Measurements from ENCODE around the gene PIK3CA. TPM values are rescaled to one million over a fixed set of nuclear protein-coding genes. Genes with fewer than 3 reads are reported as not detected.
"Not testable (repeated sequence)": the region's sequence is repeated elsewhere in the genome, so short reads cannot be mapped to it uniquely, and the experiment has no call there.

The PIK3CA gene
- total RNA-seq, 4 donors from 2014 or later: 11.6 to 24.3 (median 18.1) TPM

GRCh38 chr3:179116816-179117215, 31.3 kb upstream of the PIK3CA start:
- in situ Hi-C loops (cut with MboI; ENCODE audit: low pct_ligation_motif_present in 1 of 4, low pct_unique_long_range_greater_than_20kb in 1 of 4, low sequenced_read_pairs in 3 of 4) (loop anchor here in 2 of 4 donors (25.0 kb wide), 2 partner anchors 105 to 195 kb away; partner anchors contain the start of gene ZNF639 (in 2 of the 2)), intact Hi-C loops (cut with DNase I; ENCODE audit: low total_unique reads) (no loop called here)
- TF ChIP-seq CTCF (IDR thresholded peaks at IDR 0.05): no peak
- no peak for TF ChIP-seq POLR2A (IDR thresholded peaks at IDR 0.05)
- TF ChIP-seq POLR2AphosphoS5 (IDR thresholded peaks at IDR 0.05): no peak
- no peak for TF ChIP-seq EP300 (IDR thresholded peaks at IDR 0.05; ENCODE audit: low read depth)
- WGBS, 2 donors (ENCODE audit: low coverage in 1 of 2): 47 to 66% methylated on average over 2 of the region's 2 CpGs
- Histone ChIP-seq H3K4me3 (no peak overlapping the region), H3K9me3 (no peaks in the 10 kb centered on the region), H3K36me3 (no peaks in the 10 kb centered on the region), H3K4me1 (no peaks in the 10 kb centered on the region), H3K27ac (no peak overlapping the region), H3K27me3 (no peaks in the 10 kb centered on the region)
- DNase-seq: no peak

GRCh38 chr3:179132191-179132890, 15.8 kb upstream of the PIK3CA start:
- 68% methylated on average over 24 of the region's 27 CpGs; no CpG with 5 or more reads in 1 of the 2 donors for WGBS, 2 donors (ENCODE audit: low coverage in 1 of 2)
- peak overlapping the region in 2 of 4 donors; percentile 17 to 25 for H3K4me3 ChIP-seq

GRCh38 chr3:179133575-179133974, 14.6 kb upstream of the PIK3CA start:
- DNase-seq: no peak
- intact Hi-C loops (cut with DNase I; ENCODE audit: low total_unique reads) (loop anchor here (10.0 kb wide), 1 partner anchor 49 kb away; no protein-coding TSS in a partner anchor), in situ Hi-C loops (cut with MboI; ENCODE audit: low pct_ligation_motif_present in 1 of 4, low pct_unique_long_range_greater_than_20kb in 1 of 4, low sequenced_read_pairs in 3 of 4) (no loop called here)
- Histone ChIP-seq H3K4me3 (no peak overlapping the region), H3K27me3 (peaks cover 6% of the 10 kb centered on the region), H3K36me3 (no peaks in the 10 kb centered on the region), H3K27ac (no peak overlapping the region), H3K9me3 (no peaks in the 10 kb centered on the region), H3K4me1 (peaks cover 0 to 10% (median 0%) of the 10 kb centered on the region in 4 donors)
- 92 to 100% methylated on average over 1 of the region's 1 CpG for WGBS, 2 donors (ENCODE audit: low coverage in 1 of 2)
- TF ChIP-seq CTCF (IDR thresholded peaks at IDR 0.05) (no peak), EP300 (IDR thresholded peaks at IDR 0.05; ENCODE audit: low read depth) (no peak), POLR2AphosphoS5 (IDR thresholded peaks at IDR 0.05) (no peak), POLR2A (IDR thresholded peaks at IDR 0.05) (no peak)

More at GRCh38 chr3:179132191-179132890, 15.8 kb upstream of the PIK3CA start:
- intact Hi-C loops (cut with DNase I; ENCODE audit: low total_unique reads): loop anchor here (10.0 kb wide), 1 partner anchor 48 kb away; no protein-coding TSS in a partner anchor
- H3K27ac ChIP-seq; in situ Hi-C loops (cut with MboI; ENCODE audit: low pct_ligation_motif_present in 1 of 4, low pct_unique_long_range_greater_than_20kb in 1 of 4, low sequenced_read_pairs in 3 of 4); H3K36me3 ChIP-seq; H3K9me3 ChIP-seq; H3K27me3 ChIP-seq: not testable (repeated sequence)
- peaks cover 0 to 10% (median 0%) of the 10 kb centered on the region in 4 donors for H3K4me1 ChIP-seq
- DNase-seq: peak; percentile 70

DNA sequence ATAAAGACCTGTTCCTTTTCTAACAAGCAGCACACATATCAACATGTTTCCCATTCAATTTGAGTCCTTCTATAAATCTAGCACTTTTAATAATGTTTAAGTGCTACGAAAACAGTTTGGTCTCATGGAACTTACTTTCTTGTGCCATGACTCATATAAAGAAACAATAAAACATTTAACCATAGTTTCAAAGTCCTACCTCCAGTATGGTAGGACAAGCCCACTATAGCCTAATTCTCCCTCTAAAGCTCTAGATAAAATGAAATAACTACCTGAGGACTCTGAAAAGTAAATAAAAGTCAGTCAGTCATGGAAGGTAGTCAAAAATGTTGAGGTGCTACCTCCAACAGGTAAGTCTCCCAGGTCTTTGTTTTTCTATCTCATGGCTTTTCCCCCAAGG, 12.0 kb upstream of the PIK3CA start:
- peaks cover 0 to 10% (median 0%) of the 10 kb centered on the region in 4 donors for H3K4me1 ChIP-seq
- peak overlapping the region in 2 of 4 donors; percentile 29 to 31 for H3K27ac ChIP-seq
- WGBS, 2 donors (ENCODE audit: low coverage in 1 of 2): 22 to 51% methylated on average over 1 of the region's 1 CpG
- H3K36me3 ChIP-seq: no peaks in the 10 kb centered on the region
- in situ Hi-C loops (cut with MboI; ENCODE audit: low pct_ligation_motif_present in 1 of 4, low pct_unique_long_range_greater_than_20kb in 1 of 4, low sequenced_read_pairs in 3 of 4): no loop called here
- no peak overlapping the region for H3K4me3 ChIP-seq
- intact Hi-C loops (cut with DNase I; ENCODE audit: low total_unique reads): loop anchor here (10.0 kb wide), 1 partner anchor 51 kb away; no protein-coding TSS in a partner anchor
- H3K27me3 ChIP-seq: peaks cover 9% of the 10 kb centered on the region
- H3K9me3 ChIP-seq: no peaks in the 10 kb centered on the region
- TF ChIP-seq POLR2AphosphoS5 (IDR thresholded peaks at IDR 0.05): no peak
- TF ChIP-seq EP300 (IDR thresholded peaks at IDR 0.05; ENCODE audit: low read depth): no peak
- no peak for TF ChIP-seq CTCF (IDR thresholded peaks at IDR 0.05)
- TF ChIP-seq POLR2A (IDR thresholded peaks at IDR 0.05): no peak
- DNase-seq: no peak
